ENCODE data around the gene NDUFB2. TPM values are rescaled to one million over a fixed set of nuclear protein-coding genes. Genes with fewer than 3 reads are reported as not detected.

The NDUFB2 gene
- total RNA-seq, 4 donors from 2014 or later: 112 to 308 (median 163) TPM

- no peak for TF ChIP-seq CTCF (IDR thresholded peaks at IDR 0.05; ENCODE audit: low read depth)
Measured at GRCh38 chr7:140668641-140669040, 27.9 kb upstream of the NDUFB2 start.

- TF ChIP-seq CTCF (IDR thresholded peaks at IDR 0.05; ENCODE audit: low read depth): no peak
Measured at GRCh38 chr7:140669352-140669751, 27.2 kb upstream of the NDUFB2 start.

- no peak for TF ChIP-seq CTCF (IDR thresholded peaks at IDR 0.05; ENCODE audit: low read depth)
Measured at GRCh38 chr7:140670343-140670935, 26.1 kb upstream of the NDUFB2 start.

- TF ChIP-seq CTCF (IDR thresholded peaks at IDR 0.05; ENCODE audit: low read depth): no peak
Measured at GRCh38 chr7:140671966-140672365, 24.5 kb upstream of the NDUFB2 start.

GRCh38 chr7:140672382-140673062 lies 24.0 kb upstream of the NDUFB2 start, which contains the start of gene ADCK2:
TSS of gene ADCK2 (plus strand) at chr7:140672945. CDS start at chr7:140673331, 386 bp downstream.
- TF ChIP-seq CTCF (IDR thresholded peaks at IDR 0.05; ENCODE audit: low read depth): no peak

- TF ChIP-seq CTCF (IDR thresholded peaks at IDR 0.05; ENCODE audit: low read depth): no peak
Measured at GRCh38 chr7:140673063-140673773, 23.3 kb upstream of the NDUFB2 start.

- TF ChIP-seq CTCF (IDR thresholded peaks at IDR 0.05; ENCODE audit: low read depth): no peak
Measured at GRCh38 chr7:140673774-140674155, 22.7 kb upstream of the NDUFB2 start.
